Right lobe of liver (tissue), 6 donors: ENCODE data around the gene CPT1C. TPM values are rescaled to one million over a fixed set of nuclear protein-coding genes. Genes with fewer than 3 reads are reported as not detected.

Source experiments
- ATAC-seq, 4 donors: fragments of 200-7000 bp; cut with Tn5 transposase; one replicate each; pipeline ENCODE4 v1.9.1; 2020; ENCODE audit warnings: mild to moderate bottlenecking in 4 of 4, moderate library complexity in 4 of 4
- DNase-seq, 3 donors: peaks; one replicate each; pipeline ENCODE4 v3.0.0-alpha.2; 2020
- H3K27ac ChIP-seq, 3 donors: fragments of 200-600 bp; one replicate each; pipeline ENCODE4 v1.8.0; 2022
- H3K27me3 ChIP-seq, 2 donors: fragments of 200-600 bp; one replicate each; pipeline ENCODE4 v1.8.0; 2022
- H3K36me3 ChIP-seq, 4 donors: fragments of 200-600 bp; sonication (generic) in 1 of 4; one replicate each; pipeline versions ENCODE4 v1.5.1 to v1.8.0; 2017 to 2022; ENCODE audit warnings: control low read depth in 1 of 4
- H3K4me1 ChIP-seq, 4 donors: fragments of 200-600 bp; sonication (generic) in 1 of 4; one replicate each; pipeline versions ENCODE4 v1.5.1 to v1.8.0; 2017 to 2022; ENCODE audit warnings: control low read depth in 1 of 4
- H3K4me3 ChIP-seq, 3 donors: fragments of 200-600 bp; one replicate each; pipeline ENCODE4 v1.8.0; 2022
- H3K9me3 ChIP-seq, 4 donors: fragments of 200-600 bp; sonication (generic) in 1 of 4; one replicate each; pipeline versions ENCODE4 v1.5.1 to v1.8.0; 2017 to 2022; ENCODE audit warnings: control low read depth in 1 of 4
- POLR2A ChIP-seq: fragments of 450-650 bp; IDR thresholded peaks from one replicate; pipeline ENCODE4 v1.6.1; 2017; ENCODE audit warnings: antibody characterized with exemption, mild to moderate bottlenecking
- WGBS: methylation state at CpG from one replicate; pipeline ENCODE4 v1.1.6; 2018; ENCODE audit warnings: low coverage, low lambda C conversion rate; ENCODE audit not compliant: insufficient coverage; ENCODE audit errors: missing lambda C conversion rate; 5-methylcytosine and 5-hydroxymethylcytosine counted together
- intact Hi-C, 2 donors: fragments of 100-400 bp; cut with DNase I; formaldehyde crosslinking; loops; one replicate each; pipeline versions ENCODE4 v1.11.2 to v1.14.1; 2022
- total RNA-seq, 6 experiments: library from RNA; depleted of rRNA in 2 of 6; stranded (reverse); fragments of >200 nt in 2 of 6; fragmentation: NEBNext Ultra II Directional in 3 of 6; extraction: Animal tissue kit (Norgen Biotek cat#: 25700) in 3 of 6; gene quantifications; one replicate each; pipeline versions ENCODE4 v1.1.0 to v1.2.4, GENCODE V29; 2016 to 2023
- TF ChIP-seq, protein P1 (sequence below), 4 donors: fragments of 200-600 bp in 3 of 4; fragments of 450-650 bp in 1 of 4; IDR thresholded peaks; one replicate each; pipeline versions ENCODE4 v1.5.1 to v1.8.0; 2016 to 2022; ENCODE audit warnings: antibody characterized with exemption in 4 of 4, mild to moderate bottlenecking in 2 of 4
- donor health status: DM: no; HTN: yes; CAD: no.
- donor health status: DM: no; HTN: no; CAD: no.
- donor health status: DM: no; HTN: no; CAD: no.
- donor health status: DM: no; HTN: yes; CAD: no.
- donor health status: DM: no; HTN: yes; CAD: no.

CPT1C gene
- total RNA-seq, 6 experiments from 2014 or later = 0.43 to 6.7 (median 0.97) TPM

DNA sequence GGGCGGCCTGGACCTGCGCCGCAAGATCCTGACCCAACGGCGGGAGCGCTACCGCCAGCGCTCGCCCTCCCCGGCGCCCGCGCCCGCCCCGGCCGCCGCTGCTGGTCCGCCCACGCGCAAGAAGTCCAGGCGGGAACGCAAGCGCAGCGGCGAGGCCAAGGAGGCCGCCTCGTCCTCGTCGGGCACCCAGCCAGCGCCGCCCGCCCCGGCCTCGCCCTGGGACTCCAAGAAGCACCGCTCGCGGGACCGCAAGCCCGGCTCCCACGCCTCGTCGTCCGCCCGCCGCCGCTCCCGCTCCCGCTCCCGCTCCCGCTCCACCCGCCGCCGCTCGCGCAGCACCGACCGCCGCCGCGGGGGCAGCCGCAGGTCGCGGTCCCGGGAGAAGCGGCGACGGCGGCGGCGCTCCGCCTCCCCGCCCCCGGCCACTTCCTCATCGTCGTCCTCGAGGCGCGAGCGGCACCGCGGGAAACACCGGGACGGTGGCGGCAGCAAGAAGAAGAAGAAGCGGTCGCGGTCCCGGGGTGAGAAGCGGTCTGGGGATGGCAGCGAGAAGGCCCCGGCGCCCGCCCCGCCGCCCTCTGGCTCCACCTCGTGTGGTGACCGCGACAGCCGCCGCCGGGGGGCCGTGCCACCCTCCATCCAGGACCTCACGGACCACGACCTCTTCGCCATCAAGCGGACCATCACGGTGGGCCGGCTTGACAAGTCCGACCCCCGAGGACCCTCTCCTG, 38.9 kb upstream of the CPT1C start:
- ATAC-seq (no peak), DNase-seq (no peak)
- no peak overlapping the region for H3K27ac ChIP-seq
- no peaks in the 10 kb centered on the region for H3K4me1 ChIP-seq
- no peaks in the 10 kb centered on the region for H3K27me3 ChIP-seq
- H3K9me3 ChIP-seq = no peaks in the 10 kb centered on the region
- intact Hi-C loops = no loop called here
- 97% methylated on average over 62 of the region's 110 CpGs for WGBS
- H3K36me3 ChIP-seq = peaks cover 0 to 71% (median 17%) of the 10 kb centered on the region in 4 donors
- H3K4me3 ChIP-seq = no peak overlapping the region
- TF ChIP-seq POLR2A = no peak
- TF ChIP-seq, protein P1, sequence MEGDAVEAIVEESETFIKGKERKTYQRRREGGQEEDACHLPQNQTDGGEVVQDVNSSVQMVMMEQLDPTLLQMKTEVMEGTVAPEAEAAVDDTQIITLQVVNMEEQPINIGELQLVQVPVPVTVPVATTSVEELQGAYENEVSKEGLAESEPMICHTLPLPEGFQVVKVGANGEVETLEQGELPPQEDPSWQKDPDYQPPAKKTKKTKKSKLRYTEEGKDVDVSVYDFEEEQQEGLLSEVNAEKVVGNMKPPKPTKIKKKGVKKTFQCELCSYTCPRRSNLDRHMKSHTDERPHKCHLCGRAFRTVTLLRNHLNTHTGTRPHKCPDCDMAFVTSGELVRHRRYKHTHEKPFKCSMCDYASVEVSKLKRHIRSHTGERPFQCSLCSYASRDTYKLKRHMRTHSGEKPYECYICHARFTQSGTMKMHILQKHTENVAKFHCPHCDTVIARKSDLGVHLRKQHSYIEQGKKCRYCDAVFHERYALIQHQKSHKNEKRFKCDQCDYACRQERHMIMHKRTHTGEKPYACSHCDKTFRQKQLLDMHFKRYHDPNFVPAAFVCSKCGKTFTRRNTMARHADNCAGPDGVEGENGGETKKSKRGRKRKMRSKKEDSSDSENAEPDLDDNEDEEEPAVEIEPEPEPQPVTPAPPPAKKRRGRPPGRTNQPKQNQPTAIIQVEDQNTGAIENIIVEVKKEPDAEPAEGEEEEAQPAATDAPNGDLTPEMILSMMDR (IDR thresholded peaks at IDR 0.05) = no peak

- Histone ChIP-seq H3K27ac (no peak overlapping the region), H3K27me3 (no peaks in the 10 kb centered on the region), H3K4me3 (no peak overlapping the region), H3K4me1 (no peaks in the 10 kb centered on the region), H3K36me3 (peaks cover 0 to 69% (median 21%) of the 10 kb centered on the region in 4 donors), H3K9me3 (no peaks in the 10 kb centered on the region)
- intact Hi-C loops = no loop called here
- no peak for ATAC-seq
- 98% methylated on average over 11 of the region's 58 CpGs for WGBS
- DNase-seq = no peak
- TF ChIP-seq POLR2A = no peak
- TF ChIP-seq, protein P1 (IDR thresholded peaks at IDR 0.05) = no peak
These were observed 38.1 kb upstream of the CPT1C start for GRCh38 chr19:49652551-49653465.

DNA sequence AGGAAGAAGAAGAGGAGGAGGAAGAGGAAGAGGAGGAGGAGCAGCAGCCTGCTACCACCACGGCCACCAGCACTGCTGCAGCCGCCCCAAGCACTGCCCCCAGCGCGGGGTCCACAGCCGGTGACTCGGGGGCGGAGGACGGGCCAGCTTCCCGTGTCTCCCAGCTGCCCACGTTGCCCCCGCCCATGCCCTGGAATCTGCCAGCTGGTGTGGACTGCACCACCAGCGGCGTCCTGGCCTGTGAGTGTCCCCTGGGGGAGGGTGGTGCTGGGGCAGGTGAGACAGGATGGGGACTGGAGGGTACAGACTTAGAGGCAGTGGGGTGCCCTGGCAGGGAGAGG, 37.5 kb upstream of the CPT1C start:
- Histone ChIP-seq H3K4me3 (no peak overlapping the region), H3K4me1 (no peaks in the 10 kb centered on the region), H3K36me3 (peaks cover 0 to 74% (median 22%) of the 10 kb centered on the region in 4 donors), H3K27ac (no peak overlapping the region), H3K9me3 (no peaks in the 10 kb centered on the region), H3K27me3 (no peaks in the 10 kb centered on the region)
- intact Hi-C loops = no loop called here
- no peak for ATAC-seq
- no peak for DNase-seq
- TF ChIP-seq, protein P1 (IDR thresholded peaks at IDR 0.05) = no peak
- no peak for TF ChIP-seq POLR2A
- WGBS = no CpG with 5 or more reads among the region's 13 CpGs

- ATAC-seq (no peak), DNase-seq (no peak)
- 75% methylated on average over 6 of the region's 10 CpGs for WGBS
- Histone ChIP-seq H3K27ac (no peak overlapping the region), H3K9me3 (no peaks in the 10 kb centered on the region), H3K4me1 (no peaks in the 10 kb centered on the region), H3K36me3 (peaks cover 0 to 75% (median 19%) of the 10 kb centered on the region in 4 donors), H3K27me3 (no peaks in the 10 kb centered on the region), H3K4me3 (no peak overlapping the region)
- TF ChIP-seq POLR2A = no peak
- TF ChIP-seq, protein P1 (IDR thresholded peaks at IDR 0.05) = no peak
- intact Hi-C loops = no loop called here
These were observed 36.3 kb upstream of the CPT1C start for GRCh38 chr19:49654581-49654980.
